HepG2 (cell line): ENCODE results near the gene SLC16A4. TPM values are rescaled to one million over a fixed set of nuclear protein-coding genes. Genes with fewer than 3 reads are reported as not detected.

Experiments used
- FOXK2 ChIP-seq: fragments of 450-650 bp; IDR thresholded peaks from 2 replicates; pipeline ENCODE4 v1.6.1; 2016
- FUBP1 ChIP-seq: sonication (generic); formaldehyde crosslinking; IDR thresholded peaks from 2 replicates; pipeline ENCODE4 v1.5.1; 2020; ENCODE audit warnings: missing genetic modification reagents, mild to moderate bottlenecking, borderline replicate concordance
- NFKB2 ChIP-seq: sonication (generic); formaldehyde crosslinking; IDR thresholded peaks from 2 replicates; pipeline ENCODE4 v1.4.0; 2020; ENCODE audit warnings: missing genetic modification reagents, borderline replicate concordance
- SAFB2 ChIP-seq: sonication (generic); formaldehyde crosslinking; IDR thresholded peaks from 2 replicates; pipeline ENCODE4 v1.5.1; 2020; ENCODE audit warnings: missing genetic modification reagents, low read depth, mild to moderate bottlenecking, borderline replicate concordance
- SKIL ChIP-seq: sonication (generic); formaldehyde crosslinking; IDR thresholded peaks from 2 replicates; pipeline ENCODE4 v1.8.0; 2022; ENCODE audit warnings: missing genetic modification reagents, mild to moderate bottlenecking, moderate library complexity, borderline replicate concordance
- TRIM24 ChIP-seq: sonication (generic); formaldehyde crosslinking; IDR thresholded peaks from 2 replicates; pipeline ENCODE4 v1.8.0; 2022; ENCODE audit warnings: mild to moderate bottlenecking, missing genetic modification reagents
- ZMYM4 ChIP-seq: sonication (generic); formaldehyde crosslinking; IDR thresholded peaks from 2 replicates; pipeline ENCODE4 v1.8.1; 2023; ENCODE audit warnings: mild to moderate bottlenecking, missing genetic modification reagents
- ZNF264 ChIP-seq: sonication (generic); formaldehyde crosslinking; IDR thresholded peaks from 2 replicates; pipeline ENCODE4 v1.4.0; 2020; ENCODE audit warnings: missing genetic modification reagents
- ZNF282 ChIP-seq: fragments of 450-650 bp; IDR thresholded peaks from 2 replicates; pipeline ENCODE4 v1.6.1; 2018; ENCODE audit not compliant: partially characterized antibody
- ZNF770 ChIP-seq: sonication (generic); formaldehyde crosslinking; IDR thresholded peaks from 2 replicates; pipeline ENCODE4 v1.5.0; 2020; ENCODE audit warnings: mild to moderate bottlenecking, missing genetic modification reagents
- ZNF777 ChIP-seq: sonication (generic); formaldehyde crosslinking; IDR thresholded peaks from 2 replicates; pipeline ENCODE4 v1.4.0; 2020; ENCODE audit warnings: missing genetic modification reagents
- polyA plus RNA-seq, 8 experiments: library from polyadenylated mRNA; depleted of rRNA in 3 of 8; stranded (reverse) in 7 of 8; unstranded in 1 of 8; fragments of >200 nt; fragmentation: Illumina TruSeq in 4 of 8; extraction: Trizol in 4 of 8; gene quantifications; 2 replicates each; pipeline versions ENCODE4 v1.2.1 to v1.2.3, GENCODE V29; 2011 to 2016; ENCODE audit warnings: low read depth in 4 of 8, missing spikeins in 1 of 8, mixed read lengths in 1 of 8; ENCODE audit not compliant: insufficient read depth in 1 of 8
- total RNA-seq, 5 experiments: library from RNA; depleted of rRNA; stranded (reverse); fragments of >200 nt; fragmentation: Illumina TruSeq; extraction: Trizol; gene quantifications; 2 replicates each; pipeline ENCODE4 v1.2.3, GENCODE V29; 2016; ENCODE audit warnings: low read depth in 1 of 5
- TF ChIP-seq, protein P1 (sequence below): sonication (generic); formaldehyde crosslinking; conservative IDR thresholded peaks from 2 replicates; pipeline ENCODE4 v1.4.0; 2020; ENCODE audit warnings: missing genetic modification reagents
- TF ChIP-seq, protein P2 (sequence below): sonication (generic); formaldehyde crosslinking; IDR thresholded peaks from 2 replicates; pipeline ENCODE4 v1.5.0; 2020; ENCODE audit warnings: mild to moderate bottlenecking, missing genetic modification reagents, borderline replicate concordance
- TF ChIP-seq, protein P3 (sequence below), 2 experiments: sonication (generic) in 1 of 2; formaldehyde crosslinking in 1 of 2; IDR thresholded peaks; 2 replicates each; pipeline versions ENCODE4 v1.5.1 to v1.6.1; 2011 to 2020; ENCODE audit warnings: borderline replicate concordance in 1 of 2, low read depth in 1 of 2, low read length in 1 of 2, mild to moderate bottlenecking in 1 of 2, missing genetic modification reagents in 1 of 2, moderate library complexity in 1 of 2

The SLC16A4 gene
- total and polyA plus RNA-seq, 2 of the 13 experiments (the other 11 are each of a cell fraction or from before 2014, with no cell fraction given), result 1.1 to 1.5 TPM

- TF ChIP-seq ZMYM4 (CRISPR knock-in tag), result 0 out of 2 replicates have a peak, but pooled peaks have one; percentile 42
- TF ChIP-seq ZNF282, result no peak
- TF ChIP-seq, protein P1, sequence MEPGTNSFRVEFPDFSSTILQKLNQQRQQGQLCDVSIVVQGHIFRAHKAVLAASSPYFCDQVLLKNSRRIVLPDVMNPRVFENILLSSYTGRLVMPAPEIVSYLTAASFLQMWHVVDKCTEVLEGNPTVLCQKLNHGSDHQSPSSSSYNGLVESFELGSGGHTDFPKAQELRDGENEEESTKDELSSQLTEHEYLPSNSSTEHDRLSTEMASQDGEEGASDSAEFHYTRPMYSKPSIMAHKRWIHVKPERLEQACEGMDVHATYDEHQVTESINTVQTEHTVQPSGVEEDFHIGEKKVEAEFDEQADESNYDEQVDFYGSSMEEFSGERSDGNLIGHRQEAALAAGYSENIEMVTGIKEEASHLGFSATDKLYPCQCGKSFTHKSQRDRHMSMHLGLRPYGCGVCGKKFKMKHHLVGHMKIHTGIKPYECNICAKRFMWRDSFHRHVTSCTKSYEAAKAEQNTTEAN (CRISPR knock-in tag), result peak; percentile 66; the same call in 1 of the 2 replicates
- TF ChIP-seq TRIM24 (CRISPR knock-in tag), result no peak
- TF ChIP-seq, protein P2, sequence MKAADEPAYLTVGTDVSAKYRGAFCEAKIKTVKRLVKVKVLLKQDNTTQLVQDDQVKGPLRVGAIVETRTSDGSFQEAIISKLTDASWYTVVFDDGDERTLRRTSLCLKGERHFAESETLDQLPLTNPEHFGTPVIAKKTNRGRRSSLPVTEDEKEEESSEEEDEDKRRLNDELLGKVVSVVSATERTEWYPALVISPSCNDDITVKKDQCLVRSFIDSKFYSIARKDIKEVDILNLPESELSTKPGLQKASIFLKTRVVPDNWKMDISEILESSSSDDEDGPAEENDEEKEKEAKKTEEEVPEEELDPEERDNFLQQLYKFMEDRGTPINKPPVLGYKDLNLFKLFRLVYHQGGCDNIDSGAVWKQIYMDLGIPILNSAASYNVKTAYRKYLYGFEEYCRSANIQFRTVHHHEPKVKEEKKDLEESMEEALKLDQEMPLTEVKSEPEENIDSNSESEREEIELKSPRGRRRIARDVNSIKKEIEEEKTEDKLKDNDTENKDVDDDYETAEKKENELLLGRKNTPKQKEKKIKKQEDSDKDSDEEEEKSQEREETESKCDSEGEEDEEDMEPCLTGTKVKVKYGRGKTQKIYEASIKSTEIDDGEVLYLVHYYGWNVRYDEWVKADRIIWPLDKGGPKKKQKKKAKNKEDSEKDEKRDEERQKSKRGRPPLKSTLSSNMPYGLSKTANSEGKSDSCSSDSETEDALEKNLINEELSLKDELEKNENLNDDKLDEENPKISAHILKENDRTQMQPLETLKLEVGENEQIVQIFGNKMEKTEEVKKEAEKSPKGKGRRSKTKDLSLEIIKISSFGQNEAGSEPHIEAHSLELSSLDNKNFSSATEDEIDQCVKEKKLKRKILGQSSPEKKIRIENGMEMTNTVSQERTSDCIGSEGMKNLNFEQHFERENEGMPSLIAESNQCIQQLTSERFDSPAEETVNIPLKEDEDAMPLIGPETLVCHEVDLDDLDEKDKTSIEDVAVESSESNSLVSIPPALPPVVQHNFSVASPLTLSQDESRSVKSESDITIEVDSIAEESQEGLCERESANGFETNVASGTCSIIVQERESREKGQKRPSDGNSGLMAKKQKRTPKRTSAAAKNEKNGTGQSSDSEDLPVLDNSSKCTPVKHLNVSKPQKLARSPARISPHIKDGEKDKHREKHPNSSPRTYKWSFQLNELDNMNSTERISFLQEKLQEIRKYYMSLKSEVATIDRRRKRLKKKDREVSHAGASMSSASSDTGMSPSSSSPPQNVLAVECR, result no peak; the same call in 1 of the 2 replicates
- no peak for TF ChIP-seq FUBP1
- TF ChIP-seq, protein P3, sequence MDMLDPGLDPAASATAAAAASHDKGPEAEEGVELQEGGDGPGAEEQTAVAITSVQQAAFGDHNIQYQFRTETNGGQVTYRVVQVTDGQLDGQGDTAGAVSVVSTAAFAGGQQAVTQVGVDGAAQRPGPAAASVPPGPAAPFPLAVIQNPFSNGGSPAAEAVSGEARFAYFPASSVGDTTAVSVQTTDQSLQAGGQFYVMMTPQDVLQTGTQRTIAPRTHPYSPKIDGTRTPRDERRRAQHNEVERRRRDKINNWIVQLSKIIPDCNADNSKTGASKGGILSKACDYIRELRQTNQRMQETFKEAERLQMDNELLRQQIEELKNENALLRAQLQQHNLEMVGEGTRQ (IDR thresholded peaks at IDR 0.05; ENCODE audit: low read depth, low read length), result no peak
- TF ChIP-seq, protein P3 (CRISPR knock-in tag; IDR thresholded peaks at IDR 0.05; ENCODE audit: borderline replicate concordance), result no peak
- TF ChIP-seq SAFB2 (CRISPR knock-in tag), result no peak
- TF ChIP-seq ZNF770 (CRISPR knock-in tag), result peak; percentile 99
- no peak for TF ChIP-seq ZNF777 (CRISPR knock-in tag)
- TF ChIP-seq ZNF264 (CRISPR knock-in tag), result no peak
- TF ChIP-seq NFKB2 (CRISPR knock-in tag), result no peak
- TF ChIP-seq SKIL (CRISPR knock-in tag), result no peak
- TF ChIP-seq FOXK2, result peak; percentile 60; the same call in 1 of the 2 replicates
Observed at GRCh38 chr1:110335265-110335664, 55.6 kb downstream of the SLC16A4 start (continued).
